HG03135 (cell line): Measurements from ENCODE around the gene NRXN3.
"Not testable (repeated sequence)": the region's sequence is repeated elsewhere in the genome, so short reads cannot be mapped to it uniquely, and the experiment has no call there.

Experiments
- ATAC-seq: cut with Tn5 transposase; IDR thresholded peaks from one replicate; pipeline ENCODE4 v1.9.1; 2021; ENCODE audit warnings: mild to moderate bottlenecking, moderate library complexity; ENCODE audit not compliant: unreplicated experiment

The NRXN3 gene

GRCh38 chr14:78561074-78561473 is 390.9 kb downstream of the NRXN3 start:
- ATAC-seq, result no peak

GRCh38 chr14:78566026-78566858 is 396.1 kb downstream of the NRXN3 start:
- peak; percentile 83 for ATAC-seq

GRCh38 chr14:78566859-78567172 is 396.6 kb downstream of the NRXN3 start:
- ATAC-seq, result no peak

GRCh38 chr14:78567343-78567742 is 397.2 kb downstream of the NRXN3 start:
- ATAC-seq, result no peak

- ATAC-seq, result not testable (repeated sequence)
These were observed 403.6 kb downstream of the NRXN3 start for GRCh38 chr14:78573736-78574135.

- no peak for ATAC-seq
These were observed 406.4 kb downstream of the NRXN3 start for GRCh38 chr14:78576437-78577166.

- ATAC-seq, result no peak
These were observed 411.1 kb downstream of the NRXN3 start for GRCh38 chr14:78581229-78581628.

GRCh38 chr14:78586681-78587080 is 416.5 kb downstream of the NRXN3 start:
- ATAC-seq, result no peak

- no peak for ATAC-seq
These were observed 418.7 kb downstream of the NRXN3 start for GRCh38 chr14:78588906-78589305.

GRCh38 chr14:78592616-78593219 is 422.5 kb downstream of the NRXN3 start:
- ATAC-seq, result no peak

- ATAC-seq, result no peak
These were observed 423.8 kb downstream of the NRXN3 start for GRCh38 chr14:78593949-78594348.

- no peak for ATAC-seq
These were observed 425.6 kb downstream of the NRXN3 start for GRCh38 chr14:78595797-78596196.

- peak; percentile 93 for ATAC-seq
These were observed 428.1 kb downstream of the NRXN3 start for GRCh38 chr14:78598046-78598920.

GRCh38 chr14:78605025-78605762 is 435.0 kb downstream of the NRXN3 start:
- ATAC-seq, result no peak

- ATAC-seq, result no peak
These were observed 435.8 kb downstream of the NRXN3 start for GRCh38 chr14:78605897-78606500.

- ATAC-seq, result no peak
These were observed 439.0 kb downstream of the NRXN3 start for GRCh38 chr14:78608998-78609787.

GRCh38 chr14:78610994-78611393 is 440.8 kb downstream of the NRXN3 start:
- no peak for ATAC-seq

- no peak for ATAC-seq
These were observed 441.8 kb downstream of the NRXN3 start for GRCh38 chr14:78611796-78612571.
